ENCODE results near the gene ECHDC3. TPM values are rescaled to one million over a fixed set of nuclear protein-coding genes. Genes with fewer than 3 reads are reported as not detected.

ECHDC3 gene
- total and polyA plus RNA-seq, 2 of the 13 experiments (the other 11 are each of a cell fraction or from before 2014, with no cell fraction given): not detected

DNA sequence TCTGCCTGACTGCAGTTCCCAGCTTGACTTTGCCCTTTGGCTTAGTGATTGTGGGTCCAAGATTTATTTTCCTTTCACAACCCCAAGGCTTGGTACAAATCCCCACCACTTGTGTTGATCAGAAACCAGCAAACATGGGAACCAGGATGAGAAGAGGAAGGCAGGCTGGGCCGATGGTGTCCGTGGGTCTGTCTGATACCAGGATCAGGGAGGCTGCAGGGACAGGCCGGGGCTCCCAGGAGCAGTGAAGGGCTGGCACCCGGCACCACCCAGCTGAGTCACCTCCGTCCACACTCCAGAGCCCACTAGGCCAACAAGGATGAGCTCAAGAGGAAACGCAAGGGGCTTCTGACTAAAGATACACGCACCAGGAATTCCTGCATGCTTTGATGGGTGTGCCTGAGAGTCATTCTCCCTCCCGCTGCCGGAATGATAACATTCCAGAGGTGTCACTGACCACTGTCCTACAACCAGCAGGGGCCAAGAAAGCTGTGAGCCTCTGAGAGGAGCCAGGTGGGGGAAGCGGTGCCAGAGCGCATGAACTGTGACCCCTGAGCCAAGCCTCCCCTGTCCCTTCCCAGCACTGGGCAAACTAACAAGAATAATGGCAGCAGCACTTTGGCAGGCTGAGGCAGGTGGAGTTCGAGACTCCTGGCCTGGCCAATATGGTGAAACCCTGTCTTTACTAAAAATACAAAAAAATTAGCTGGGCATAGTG lies 51.7 kb downstream of the ECHDC3 start:
- in situ Hi-C loops (cut with HindIII; ENCODE audit: extremely low pct_ligation_motif_present, low pct_unique_long_range_greater_than_20kb): loop anchor here (5.0 kb wide), 1 partner anchor 193 kb away; no protein-coding TSS in a partner anchor
- Histone ChIP-seq H4K20me1 (ENCODE audit: insufficient read depth, low read length) (no peaks in the 10 kb centered on the region), H3K9me3 (ENCODE audit: low read length) (no peaks in the 10 kb centered on the region), H3K4me2 (ENCODE audit: low read depth, low read length) (peak overlapping the region; percentile 94), H3K36me3 (replicated peaks in 1 of 2; ENCODE audit: control insufficient read depth in 1 of 2, insufficient read depth in 2 of 2, low read length in 2 of 2) (no peaks in the 10 kb centered on the region), H3K4me3 (replicated peaks in 1 of 3; ENCODE audit: insufficient read depth in 1 of 3, low read depth in 2 of 3, low read length in 3 of 3) (peak overlapping the region; percentile 44 to 72 (median 50); a peak in 5 of 6 replicates), H2AFZ (ENCODE audit: low read length) (no peak overlapping the region), H3K27ac (ENCODE audit: extremely low read length, insufficient read depth, low read length) (peak overlapping the region; percentile 63), H3K79me2 (ENCODE audit: insufficient read depth, low read length) (no peaks in the 10 kb centered on the region), H3K27me3 (ENCODE audit: control insufficient read depth in 1 of 2, insufficient read depth in 2 of 2, low read length in 2 of 2) (peaks cover 0 to 6% of the 10 kb centered on the region in 2 experiments; a peak in 1 of 5 replicates), H3K9ac (ENCODE audit: insufficient read depth, low read depth, low read length) (peak overlapping the region; percentile 45), H3K4me1 (ENCODE audit: insufficient read depth, low read length) (peaks cover 53% of the 10 kb centered on the region)
- CTCF ChIA-PET (ENCODE audit: low intra/inter-chr PET ratio, low total read pairs): interaction anchor here (2.6 kb wide), 1 partner anchor 26 kb away, joined by 17 read pairs; no protein-coding TSS in a partner anchor
- intact Hi-C loops (cut with micrococcal nuclease; ENCODE audit: unreplicated experiment): loop anchor here (2.0 kb wide), 1 partner anchor 27 kb away; no protein-coding TSS in a partner anchor
- FAIRE-seq (peak; percentile 47), ATAC-seq (peak; percentile 80), DNase-seq (ENCODE audit: low spot score) (peak; percentile 87)
- 2% methylated on average over 5 of the region's 12 CpGs for WGBS (ENCODE audit: low lambda C conversion rate)
- TSS peak; percentile 96 for BruUV-seq (replicated peaks)
- POLR2A ChIA-PET: interaction anchor here (0.6 to 3.3 kb wide), 17 partner anchors 11 to 249 kb away, joined by 3 to 25 read pairs (median 6); partner anchors contain the start of gene UPF2
- TF ChIP-seq MED13 (CRISPR knock-in tag; IDR thresholded peaks at IDR 0.05): no peak
- TF ChIP-seq SAP130 (CRISPR knock-in tag; IDR thresholded peaks at IDR 0.05; ENCODE audit: low read depth): peak; percentile 72
- no peak for TF ChIP-seq SOX13 (IDR thresholded peaks at IDR 0.05)
- TF ChIP-seq SOX13 (CRISPR knock-in tag; conservative IDR thresholded peaks at IDR 0.05 in 1 of 2, IDR thresholded peaks at IDR 0.05 in 1 of 2): peak in 1 of 2 experiments; percentile 28; a peak in 2 of 4 replicates
- TF ChIP-seq, protein P1, sequence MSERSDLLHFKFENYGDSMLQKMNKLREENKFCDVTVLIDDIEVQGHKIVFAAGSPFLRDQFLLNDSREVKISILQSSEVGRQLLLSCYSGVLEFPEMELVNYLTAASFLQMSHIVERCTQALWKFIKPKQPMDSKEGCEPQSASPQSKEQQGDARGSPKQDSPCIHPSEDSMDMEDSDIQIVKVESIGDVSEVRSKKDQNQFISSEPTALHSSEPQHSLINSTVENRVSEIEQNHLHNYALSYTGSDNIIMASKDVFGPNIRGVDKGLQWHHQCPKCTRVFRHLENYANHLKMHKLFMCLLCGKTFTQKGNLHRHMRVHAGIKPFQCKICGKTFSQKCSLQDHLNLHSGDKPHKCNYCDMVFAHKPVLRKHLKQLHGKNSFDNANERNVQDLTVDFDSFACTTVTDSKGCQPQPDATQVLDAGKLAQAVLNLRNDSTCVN (CRISPR knock-in tag; IDR thresholded peaks at IDR 0.05; ENCODE audit: borderline replicate concordance): peak; percentile 17; the same call in 1 of the 2 replicates
- TF ChIP-seq HOXD1 (CRISPR knock-in tag; IDR thresholded peaks at IDR 0.05): no peak
- no peak for TF ChIP-seq YEATS2 (CRISPR knock-in tag; IDR thresholded peaks at IDR 0.05; ENCODE audit: borderline replicate concordance)
- TF ChIP-seq SOX5 (CRISPR knock-in tag; IDR thresholded peaks at IDR 0.05; ENCODE audit: borderline replicate concordance): peak; percentile 49; the same call in 1 of the 2 replicates
- TF ChIP-seq TGIF2 (CRISPR knock-in tag; IDR thresholded peaks at IDR 0.05): peak; percentile 44; the same call in 1 of the 2 replicates
- no peak for TF ChIP-seq ZNF24 (IDR thresholded peaks at IDR 0.05)
- no peak for TF ChIP-seq IRF2 (CRISPR knock-in tag; IDR thresholded peaks at IDR 0.05)
- TF ChIP-seq HNF4A (CRISPR knock-in tag; IDR thresholded peaks at IDR 0.05): peak; percentile 61
- TF ChIP-seq MATR3 (CRISPR knock-in tag; IDR thresholded peaks at IDR 0.05): no peak
- TF ChIP-seq, protein P2, sequence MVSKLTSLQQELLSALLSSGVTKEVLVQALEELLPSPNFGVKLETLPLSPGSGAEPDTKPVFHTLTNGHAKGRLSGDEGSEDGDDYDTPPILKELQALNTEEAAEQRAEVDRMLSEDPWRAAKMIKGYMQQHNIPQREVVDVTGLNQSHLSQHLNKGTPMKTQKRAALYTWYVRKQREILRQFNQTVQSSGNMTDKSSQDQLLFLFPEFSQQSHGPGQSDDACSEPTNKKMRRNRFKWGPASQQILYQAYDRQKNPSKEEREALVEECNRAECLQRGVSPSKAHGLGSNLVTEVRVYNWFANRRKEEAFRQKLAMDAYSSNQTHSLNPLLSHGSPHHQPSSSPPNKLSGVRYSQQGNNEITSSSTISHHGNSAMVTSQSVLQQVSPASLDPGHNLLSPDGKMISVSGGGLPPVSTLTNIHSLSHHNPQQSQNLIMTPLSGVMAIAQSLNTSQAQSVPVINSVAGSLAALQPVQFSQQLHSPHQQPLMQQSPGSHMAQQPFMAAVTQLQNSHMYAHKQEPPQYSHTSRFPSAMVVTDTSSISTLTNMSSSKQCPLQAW (CRISPR knock-in tag; IDR thresholded peaks at IDR 0.05): 0 out of 2 replicates have a peak, but pooled peaks have one; percentile 34
- TF ChIP-seq ZNF143 (CRISPR knock-in tag; IDR thresholded peaks at IDR 0.05): no peak
- TF ChIP-seq, protein P3, sequence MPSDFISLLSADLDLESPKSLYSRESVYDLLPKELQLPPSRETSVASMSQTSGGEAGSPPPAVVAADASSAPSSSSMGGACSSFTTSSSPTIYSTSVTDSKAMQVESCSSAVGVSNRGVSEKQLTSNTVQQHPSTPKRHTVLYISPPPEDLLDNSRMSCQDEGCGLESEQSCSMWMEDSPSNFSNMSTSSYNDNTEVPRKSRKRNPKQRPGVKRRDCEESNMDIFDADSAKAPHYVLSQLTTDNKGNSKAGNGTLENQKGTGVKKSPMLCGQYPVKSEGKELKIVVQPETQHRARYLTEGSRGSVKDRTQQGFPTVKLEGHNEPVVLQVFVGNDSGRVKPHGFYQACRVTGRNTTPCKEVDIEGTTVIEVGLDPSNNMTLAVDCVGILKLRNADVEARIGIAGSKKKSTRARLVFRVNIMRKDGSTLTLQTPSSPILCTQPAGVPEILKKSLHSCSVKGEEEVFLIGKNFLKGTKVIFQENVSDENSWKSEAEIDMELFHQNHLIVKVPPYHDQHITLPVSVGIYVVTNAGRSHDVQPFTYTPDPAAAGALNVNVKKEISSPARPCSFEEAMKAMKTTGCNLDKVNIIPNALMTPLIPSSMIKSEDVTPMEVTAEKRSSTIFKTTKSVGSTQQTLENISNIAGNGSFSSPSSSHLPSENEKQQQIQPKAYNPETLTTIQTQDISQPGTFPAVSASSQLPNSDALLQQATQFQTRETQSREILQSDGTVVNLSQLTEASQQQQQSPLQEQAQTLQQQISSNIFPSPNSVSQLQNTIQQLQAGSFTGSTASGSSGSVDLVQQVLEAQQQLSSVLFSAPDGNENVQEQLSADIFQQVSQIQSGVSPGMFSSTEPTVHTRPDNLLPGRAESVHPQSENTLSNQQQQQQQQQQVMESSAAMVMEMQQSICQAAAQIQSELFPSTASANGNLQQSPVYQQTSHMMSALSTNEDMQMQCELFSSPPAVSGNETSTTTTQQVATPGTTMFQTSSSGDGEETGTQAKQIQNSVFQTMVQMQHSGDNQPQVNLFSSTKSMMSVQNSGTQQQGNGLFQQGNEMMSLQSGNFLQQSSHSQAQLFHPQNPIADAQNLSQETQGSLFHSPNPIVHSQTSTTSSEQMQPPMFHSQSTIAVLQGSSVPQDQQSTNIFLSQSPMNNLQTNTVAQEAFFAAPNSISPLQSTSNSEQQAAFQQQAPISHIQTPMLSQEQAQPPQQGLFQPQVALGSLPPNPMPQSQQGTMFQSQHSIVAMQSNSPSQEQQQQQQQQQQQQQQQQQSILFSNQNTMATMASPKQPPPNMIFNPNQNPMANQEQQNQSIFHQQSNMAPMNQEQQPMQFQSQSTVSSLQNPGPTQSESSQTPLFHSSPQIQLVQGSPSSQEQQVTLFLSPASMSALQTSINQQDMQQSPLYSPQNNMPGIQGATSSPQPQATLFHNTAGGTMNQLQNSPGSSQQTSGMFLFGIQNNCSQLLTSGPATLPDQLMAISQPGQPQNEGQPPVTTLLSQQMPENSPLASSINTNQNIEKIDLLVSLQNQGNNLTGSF (CRISPR knock-in tag; IDR thresholded peaks at IDR 0.05): no peak
- 0 out of 2 replicates have a peak, but pooled peaks have one; percentile 40 for TF ChIP-seq PHF21A (CRISPR knock-in tag; IDR thresholded peaks at IDR 0.05)

Data from HepG2 (cell line).